HG03108 (cell line): ENCODE data around the gene TECPR2.

ENCODE experiments used
- ATAC-seq: cut with Tn5 transposase; IDR thresholded peaks from one replicate; pipeline ENCODE4 v1.9.1; 2021; ENCODE audit warnings: moderate library complexity; ENCODE audit not compliant: unreplicated experiment

Gene TECPR2

GRCh38 chr14:102374264-102374663 is 11.5 kb downstream of the TECPR2 start:
- no peak for ATAC-seq

- ATAC-seq, result no peak
Observed at GRCh38 chr14:102375119-102375518, 12.4 kb downstream of the TECPR2 start.

GRCh38 chr14:102377696-102378095 is 15.0 kb downstream of the TECPR2 start:
- ATAC-seq, result no peak

- ATAC-seq, result no peak
Observed at GRCh38 chr14:102378830-102379229, 16.1 kb downstream of the TECPR2 start.

GRCh38 chr14:102387086-102387485 is 24.3 kb downstream of the TECPR2 start:
- ATAC-seq, result no peak

GRCh38 chr14:102389246-102389645 is 26.5 kb downstream of the TECPR2 start:
- ATAC-seq, result no peak

- no peak for ATAC-seq
Observed at GRCh38 chr14:102390064-102390855, 27.5 kb downstream of the TECPR2 start.

DNA sequence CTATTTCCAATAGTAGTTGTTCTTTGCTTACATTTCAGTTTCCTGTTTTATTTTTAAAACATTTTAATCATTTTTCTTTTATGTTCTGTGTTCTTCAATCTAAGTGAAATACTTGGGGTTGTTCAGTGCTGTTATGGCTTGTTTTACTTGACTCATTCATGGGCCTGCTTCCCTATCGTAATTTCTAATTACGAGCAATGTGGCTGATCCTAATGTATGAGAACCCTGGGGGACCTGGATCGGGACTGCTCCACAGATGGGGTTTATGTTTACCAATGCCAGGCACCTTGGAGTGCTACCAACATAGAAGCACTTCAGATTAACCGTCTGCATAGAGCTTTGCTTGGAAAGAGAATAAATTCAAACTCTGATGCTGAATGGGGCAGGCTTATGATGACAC is 29.8 kb downstream of the TECPR2 start:
- no peak for ATAC-seq

GRCh38 chr14:102394717-102395375 is 32.1 kb downstream of the TECPR2 start:
- no peak for ATAC-seq

- ATAC-seq, result no peak
Observed at GRCh38 chr14:102396521-102396920, 33.8 kb downstream of the TECPR2 start.

- ATAC-seq, result no peak
Observed at GRCh38 chr14:102403028-102403427, 40.3 kb downstream of the TECPR2 start.

DNA sequence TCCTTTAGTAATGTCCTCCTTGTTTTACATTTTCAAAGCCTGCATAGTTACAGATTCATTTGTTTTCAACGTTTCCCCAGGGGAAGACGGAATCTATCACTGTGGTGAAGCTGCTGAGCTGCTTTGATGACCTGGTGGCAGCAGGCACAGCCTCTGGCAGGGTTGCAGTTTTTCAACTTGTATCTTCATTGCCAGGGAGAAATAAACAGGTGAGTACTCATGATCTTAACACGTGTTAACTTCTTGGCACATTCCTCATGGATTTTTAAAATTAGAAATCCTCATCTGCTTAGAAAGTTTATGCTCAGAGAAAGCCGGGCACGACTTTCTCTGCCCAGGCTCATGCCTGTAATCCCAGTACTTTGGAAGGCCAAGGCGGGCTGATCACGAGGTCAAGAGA is 44.5 kb downstream of the TECPR2 start:
- ATAC-seq, result no peak

DNA sequence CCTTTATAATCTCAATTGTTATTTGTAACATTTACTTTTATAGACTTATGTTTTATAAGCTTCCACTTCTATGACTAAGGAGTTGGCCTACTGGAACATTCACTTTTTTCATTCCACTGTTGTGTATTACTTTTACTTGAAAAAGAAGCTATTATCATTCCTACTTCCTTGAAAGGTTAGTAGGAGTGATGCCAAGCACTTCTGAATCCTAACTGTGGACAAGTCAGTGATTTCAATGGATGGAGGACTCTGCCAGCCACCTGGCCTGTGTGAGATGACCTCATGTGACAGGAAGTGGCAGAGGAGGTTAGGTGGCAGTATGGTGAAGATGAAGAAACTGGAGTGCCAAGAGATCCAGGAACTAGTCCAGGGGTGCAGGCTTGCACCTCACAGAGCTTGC is 46.0 kb downstream of the TECPR2 start:
- no peak for ATAC-seq

DNA sequence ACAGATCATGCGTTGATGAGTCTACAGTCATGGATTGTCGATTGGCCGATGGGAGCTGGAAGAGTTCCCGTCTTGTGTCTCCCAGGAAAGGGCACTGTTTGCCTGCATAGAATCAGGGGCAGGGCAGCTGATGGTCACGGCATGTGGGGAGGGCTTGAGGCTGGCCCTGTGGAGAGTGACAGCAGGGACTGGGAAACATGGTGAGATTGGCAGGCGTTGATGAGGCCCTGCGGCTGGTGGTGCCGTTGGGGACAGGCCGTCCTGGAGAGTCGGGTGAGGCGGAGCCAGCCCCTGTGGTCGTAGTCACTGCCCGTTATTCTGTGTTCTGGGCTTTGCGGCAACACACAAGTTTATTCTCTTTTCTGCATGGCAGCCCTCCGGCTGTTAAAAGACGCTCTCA is 52.9 kb downstream of the TECPR2 start:
- ATAC-seq, result no peak

- no peak for ATAC-seq
Observed at GRCh38 chr14:102417001-102417431, 54.3 kb downstream of the TECPR2 start.

- ATAC-seq, result no peak
Observed at GRCh38 chr14:102417646-102418045, 54.9 kb downstream of the TECPR2 start.

GRCh38 chr14:102418169-102418852 is 55.6 kb downstream of the TECPR2 start:
- ATAC-seq, result no peak

GRCh38 chr14:102418853-102419240 is 56.1 kb downstream of the TECPR2 start:
- no peak for ATAC-seq

DNA sequence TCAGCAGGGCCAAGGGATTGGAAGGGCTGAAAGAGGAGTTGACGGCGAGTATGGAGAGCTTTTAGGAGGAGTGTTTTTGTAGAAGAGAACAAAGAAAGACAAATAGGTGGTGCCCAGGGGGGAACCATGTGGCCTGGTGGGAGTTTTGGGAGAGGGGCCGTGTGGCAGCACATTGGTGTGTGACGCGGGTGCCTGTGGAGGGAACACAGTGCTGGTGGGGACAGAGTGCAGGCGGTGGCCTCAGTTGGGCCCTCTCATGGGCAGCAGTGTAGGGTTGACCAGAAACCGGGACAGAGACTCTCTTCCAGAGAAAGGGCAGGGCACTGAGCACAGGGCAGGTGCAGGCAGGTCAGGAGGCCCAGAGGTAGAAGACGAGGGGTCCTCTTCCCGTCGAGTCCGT is 56.5 kb downstream of the TECPR2 start:
- ATAC-seq, result no peak

DNA sequence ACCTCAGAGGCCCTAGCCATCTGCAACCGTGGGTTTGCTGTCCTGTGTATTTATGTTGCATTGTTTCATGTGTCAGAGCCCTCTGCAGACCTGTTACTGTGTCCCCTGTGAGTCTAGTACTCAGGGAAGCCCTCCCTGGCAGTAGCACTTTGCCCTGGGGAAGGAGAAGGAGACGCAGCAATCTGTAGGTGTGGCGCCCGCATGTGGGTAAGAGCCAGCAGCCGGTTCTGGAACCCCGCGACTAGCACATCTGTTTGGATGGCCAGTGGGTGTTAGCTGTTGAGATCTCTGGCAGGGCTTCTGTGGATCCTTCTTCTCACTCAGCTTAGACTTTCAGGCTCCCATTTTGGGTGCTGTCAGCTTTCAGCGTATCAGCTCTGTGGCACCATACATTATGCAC is 57.0 kb downstream of the TECPR2 start:
- no peak for ATAC-seq

DNA sequence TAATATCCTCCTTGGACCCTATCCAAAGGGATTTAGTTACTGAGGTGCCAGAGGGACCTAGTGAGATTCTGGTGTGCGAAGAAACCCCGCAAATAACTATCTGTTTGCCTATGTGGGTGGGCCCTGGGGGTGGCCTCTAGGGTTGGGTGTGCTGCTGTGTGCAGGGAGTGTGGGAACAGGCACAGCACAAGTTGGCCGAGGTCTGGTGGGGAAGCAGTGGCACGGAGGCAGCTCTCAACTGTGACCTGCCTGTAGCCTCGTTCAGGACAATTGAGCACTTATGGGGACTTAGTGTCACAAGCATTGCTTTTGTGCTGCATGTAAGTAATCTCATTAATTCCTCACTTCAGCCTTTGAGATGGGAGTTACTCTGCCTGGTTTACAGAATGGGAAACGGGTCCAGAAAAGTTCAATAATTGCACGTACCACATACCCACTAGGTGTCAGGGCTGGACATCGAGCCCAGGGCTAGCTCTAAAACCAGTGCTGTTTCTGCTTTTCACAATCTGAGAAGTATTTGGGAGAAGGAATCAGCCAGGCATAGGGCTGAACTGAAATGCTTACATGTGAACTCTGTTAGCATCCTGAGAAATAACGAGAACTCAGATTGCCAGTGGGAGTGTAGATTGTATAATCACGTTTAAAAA is 58.8 kb downstream of the TECPR2 start:
- no peak for ATAC-seq
